HS-27A (cell line): Measurements from ENCODE around the gene WDR89.
A peak's percentile ranks its signal among the peaks of the same experiment; 100 is the strongest.
"Not testable (repeated sequence)": the region's sequence is repeated elsewhere in the genome, so short reads cannot be mapped to it uniquely, and the experiment has no call there.

Experiments used
- DNase-seq: peaks from one replicate; pipeline ENCODE4 v3.0.0-alpha.2; 2012; ENCODE audit warnings: low read depth, missing footprints

Gene WDR89

DNA sequence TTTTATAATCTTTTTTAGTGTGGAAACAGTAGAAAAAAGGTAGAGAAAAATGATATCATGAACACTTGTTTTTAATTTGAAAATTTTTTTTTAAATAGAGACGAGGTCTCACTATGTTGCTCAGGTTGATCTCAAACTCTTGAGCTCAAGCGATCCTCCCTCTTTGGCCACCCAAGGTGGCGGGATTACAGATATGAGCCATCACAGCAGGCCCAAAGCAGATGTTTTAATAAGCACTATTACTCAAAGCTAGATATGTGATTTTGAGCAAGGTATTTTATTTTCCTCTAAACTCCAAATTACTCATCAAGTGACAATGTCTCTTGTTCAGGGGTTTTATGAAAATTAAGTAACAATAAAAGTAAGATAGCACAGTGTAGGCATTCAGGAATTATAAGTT is 10.7 kb upstream of the WDR89 start:
- no peak for DNase-seq

DNA sequence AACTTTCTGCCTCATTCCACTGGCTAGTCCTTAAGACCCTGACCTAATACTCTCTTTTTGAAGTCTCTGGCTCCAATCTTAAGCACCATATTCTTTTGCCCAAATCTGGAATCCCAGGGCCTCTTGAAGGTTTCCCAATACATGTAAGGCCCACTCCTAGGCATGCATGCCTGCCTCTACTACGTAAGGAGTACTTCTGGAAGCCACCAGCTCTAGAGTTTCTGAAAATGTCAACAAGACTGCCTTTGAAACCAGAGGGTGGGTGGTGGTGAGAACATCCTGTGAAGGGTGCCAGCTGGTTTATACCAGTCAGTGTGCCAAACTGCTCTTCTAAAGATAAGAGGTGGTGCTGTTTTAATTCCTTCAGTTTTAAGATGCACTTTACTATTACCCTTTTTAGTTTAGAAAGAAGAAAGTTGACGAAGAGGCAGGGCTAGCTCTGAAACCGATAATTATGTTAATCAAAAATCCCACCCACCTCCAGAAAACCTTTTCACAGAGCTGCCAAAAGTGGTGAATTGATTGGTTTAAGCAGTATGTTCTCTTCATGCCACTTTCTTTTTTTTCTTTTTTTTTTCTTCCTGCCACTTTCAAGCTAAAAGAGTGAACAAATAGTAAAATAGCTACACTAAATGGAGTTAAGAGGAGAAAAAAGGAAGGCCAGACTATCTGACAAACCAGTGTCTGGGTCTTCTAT is 8.7 kb upstream of the WDR89 start:
- DNase-seq, result no peak

DNA sequence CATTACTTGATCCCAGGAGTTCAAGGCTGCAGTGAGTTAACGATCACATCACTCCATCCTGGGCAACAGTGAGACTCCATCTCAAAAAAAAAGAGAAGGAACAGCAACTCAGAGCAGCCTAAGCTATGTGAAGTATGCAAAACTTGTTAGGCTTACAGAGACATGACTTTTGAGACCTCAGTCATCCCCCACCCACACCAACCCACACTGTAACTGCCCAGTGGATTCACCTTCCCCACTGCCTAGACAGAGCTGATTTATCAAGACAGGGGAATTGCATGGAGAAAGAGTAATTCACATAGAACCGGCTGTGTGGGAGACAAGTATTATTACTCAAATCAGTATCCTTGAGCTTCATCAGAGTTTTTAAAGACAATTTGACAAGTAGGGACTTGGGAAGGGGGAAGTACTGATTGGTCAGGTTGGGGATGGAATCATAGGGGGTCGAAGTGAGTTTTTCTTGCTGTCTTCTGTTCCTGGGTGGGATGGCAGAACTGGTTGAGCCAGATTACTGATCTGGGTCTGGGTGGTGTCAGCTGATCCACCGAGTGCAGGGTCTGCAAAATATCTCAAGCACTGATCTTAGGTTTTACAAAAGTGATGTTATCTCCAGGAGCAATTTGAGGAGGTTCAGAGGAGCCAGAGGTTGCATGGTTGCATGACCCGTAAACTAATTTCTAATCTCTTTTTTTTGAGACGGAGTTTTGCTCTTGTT is 6.2 kb upstream of the WDR89 start:
- no peak for DNase-seq

DNA sequence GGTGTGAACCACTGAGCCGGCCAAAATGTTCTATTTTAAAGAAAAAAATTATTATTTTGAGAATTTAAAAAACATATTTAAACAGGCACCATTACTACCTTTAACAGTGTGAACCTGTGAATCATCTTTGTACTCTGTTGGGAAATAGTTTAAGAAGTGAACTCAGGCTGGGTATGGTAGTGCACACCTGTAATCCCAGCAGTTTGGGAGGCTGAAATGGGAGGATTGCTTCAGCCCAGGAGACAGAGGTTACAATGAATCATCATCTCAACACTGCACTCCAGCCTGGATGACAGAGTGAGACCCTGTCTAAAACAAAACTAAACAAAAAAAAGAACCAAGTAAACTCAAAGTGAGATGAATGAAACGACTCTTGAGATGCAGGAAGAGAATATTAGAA is 3.1 kb upstream of the WDR89 start:
- no peak for DNase-seq

DNA sequence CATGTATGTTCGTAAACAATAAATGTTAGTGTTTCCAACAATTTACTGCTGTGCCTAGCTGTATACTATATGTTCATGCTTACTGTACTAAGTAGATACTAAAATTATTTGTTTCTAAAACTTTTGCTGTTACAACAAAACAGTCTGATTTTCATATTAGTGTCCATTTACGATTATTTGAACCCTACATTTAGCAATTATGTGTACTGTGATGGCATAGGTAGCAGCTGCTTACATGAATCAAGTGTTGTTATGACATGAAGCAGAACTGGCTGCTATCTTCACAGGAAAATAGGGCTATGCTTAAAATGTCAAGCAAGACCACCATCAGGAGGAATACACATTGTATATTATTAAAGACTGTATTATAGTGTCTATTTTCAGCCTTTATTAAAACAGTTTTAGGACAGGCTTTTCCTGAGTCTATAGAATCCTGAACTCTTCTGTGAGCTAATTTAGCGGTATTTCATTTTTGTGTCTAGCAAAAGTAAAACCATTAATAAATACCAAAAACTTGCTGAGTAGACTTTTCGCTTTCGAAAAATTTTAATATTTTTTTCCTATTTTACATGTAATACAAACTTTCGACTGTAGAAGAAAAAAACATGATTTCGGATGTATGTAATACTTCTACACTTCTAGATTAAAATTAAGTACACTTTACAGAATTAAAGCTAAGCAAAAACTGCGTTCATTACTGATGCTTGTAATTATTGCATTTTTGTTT is 1.1 kb upstream of the WDR89 start:
- DNase-seq, result no peak

DNA sequence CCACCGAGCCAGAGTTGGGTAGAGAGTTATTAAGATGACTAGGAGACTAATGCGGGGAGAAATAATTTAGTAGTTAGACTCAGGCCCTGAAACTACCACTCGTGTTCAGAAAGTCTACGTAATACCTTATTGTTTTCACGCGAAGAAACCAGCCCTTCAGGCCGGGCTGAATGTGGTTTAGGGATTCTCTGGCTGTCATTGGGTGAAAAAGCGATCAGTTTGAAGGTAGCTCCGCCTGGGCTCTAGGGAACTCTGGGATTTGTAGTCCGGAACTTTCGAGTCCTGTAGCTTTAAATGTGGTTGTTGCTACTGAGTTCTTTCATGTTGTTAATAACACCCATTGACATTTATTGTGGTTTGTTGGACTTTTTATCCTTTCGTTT is 549 bp upstream of the WDR89 start:
- peak; percentile 90 for DNase-seq

DNA sequence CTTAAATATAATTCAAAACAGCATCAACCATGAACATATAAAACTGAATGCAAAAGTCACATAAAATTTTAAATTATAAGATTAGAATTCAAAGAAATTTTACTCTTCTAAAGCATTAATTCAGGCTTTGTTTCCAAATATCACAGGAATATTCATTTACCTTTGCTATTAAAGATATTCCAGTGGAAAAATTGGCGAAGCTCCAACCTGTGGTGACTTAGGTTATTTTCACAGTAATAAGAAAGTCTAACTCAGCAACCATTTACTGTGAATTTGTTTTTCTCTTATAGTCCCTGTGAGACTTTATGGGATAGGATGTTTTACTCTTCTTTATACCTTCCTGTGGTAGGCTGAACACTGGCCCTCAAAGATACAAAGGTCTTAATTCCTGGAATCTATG is 3.2 kb downstream of the WDR89 start:
- DNase-seq, result no peak

DNA sequence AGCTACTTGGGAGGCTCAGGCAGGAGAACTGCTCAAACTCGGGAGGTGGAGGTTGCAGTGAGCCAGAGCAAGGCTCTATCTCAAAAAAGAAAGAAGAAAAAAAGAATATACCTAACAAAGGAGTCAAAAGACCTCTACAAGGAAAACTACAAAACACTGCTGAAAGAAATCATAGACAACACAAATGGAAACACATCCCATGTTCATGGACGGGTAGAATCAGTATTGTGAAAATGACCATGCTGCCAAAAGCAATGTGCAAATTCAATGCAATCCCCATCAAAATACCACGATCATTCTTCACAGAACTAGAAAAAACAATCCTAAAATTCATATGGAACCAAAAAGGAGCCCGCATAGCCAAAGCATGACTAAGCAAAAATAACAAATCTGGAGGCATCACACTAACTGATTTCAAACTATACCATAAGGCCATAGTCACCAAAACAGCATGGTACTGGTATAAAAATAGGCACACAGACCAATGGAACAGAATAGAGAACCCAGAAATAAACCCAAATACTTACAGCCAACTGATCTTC is 5.5 kb downstream of the WDR89 start:
- not testable (repeated sequence) for DNase-seq

DNA sequence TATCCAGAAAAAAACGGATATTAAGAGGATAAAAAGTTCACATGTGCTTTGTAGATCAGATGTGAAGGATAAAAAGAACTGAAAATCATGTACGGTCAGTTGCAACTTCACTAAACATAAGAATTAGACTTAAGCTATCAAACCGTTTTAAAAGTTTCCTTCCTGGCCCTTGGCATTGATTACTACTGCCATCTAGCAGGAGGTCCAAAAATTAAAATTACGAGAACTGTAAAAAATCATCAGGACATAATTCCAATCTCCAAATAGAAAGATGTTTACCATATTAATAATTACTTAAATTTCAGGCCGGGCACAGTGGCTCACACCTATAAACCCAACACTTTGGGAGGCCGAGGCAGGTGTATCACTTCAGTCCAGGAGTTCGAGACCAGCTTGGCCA is 7.9 kb downstream of the WDR89 start:
- no peak for DNase-seq

DNA sequence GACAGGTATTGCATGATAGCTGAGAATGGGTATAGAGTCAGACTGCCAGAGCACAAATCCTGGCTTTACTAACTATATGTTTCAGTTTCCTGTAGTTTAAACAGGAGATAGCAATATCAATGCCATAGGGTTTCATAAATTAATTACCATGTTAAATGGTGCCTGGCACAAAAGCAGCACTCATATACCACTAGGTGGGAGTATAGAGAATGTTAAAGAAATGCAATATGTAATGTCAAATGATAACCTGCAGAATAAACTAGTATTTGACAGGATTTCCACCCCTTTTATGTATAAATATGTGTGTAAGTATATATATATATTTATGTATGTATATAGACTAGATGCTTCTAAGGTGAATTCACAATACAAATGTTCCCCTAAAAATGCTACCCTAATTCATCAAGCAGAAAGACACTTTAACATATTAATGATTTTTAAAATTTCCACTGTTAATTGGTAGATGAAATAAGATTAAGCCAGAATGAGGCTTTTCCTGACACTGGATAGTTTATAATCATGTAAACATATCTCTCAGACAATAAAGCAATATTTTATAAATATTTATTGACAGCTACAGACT is 8.6 kb downstream of the WDR89 start:
- DNase-seq, result no peak

DNA sequence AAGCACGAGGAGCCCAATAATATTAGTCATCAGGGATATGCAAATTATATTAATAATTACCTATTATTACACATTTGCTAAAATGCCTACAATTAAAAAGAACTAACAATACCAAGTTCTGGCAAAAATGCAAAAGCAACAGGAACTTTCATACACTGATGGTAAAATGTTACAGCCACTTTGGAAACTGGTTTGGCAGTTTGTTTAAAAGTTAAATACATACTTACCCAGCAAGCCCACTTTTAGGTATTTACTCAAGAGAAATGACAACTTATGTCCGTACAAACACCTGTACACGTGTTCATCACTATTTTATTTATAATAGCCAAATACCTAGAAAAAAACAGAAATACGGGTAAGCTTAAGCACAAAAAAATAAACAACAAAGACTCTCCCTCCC is 17.0 kb downstream of the WDR89 start:
- DNase-seq, result no peak

DNA sequence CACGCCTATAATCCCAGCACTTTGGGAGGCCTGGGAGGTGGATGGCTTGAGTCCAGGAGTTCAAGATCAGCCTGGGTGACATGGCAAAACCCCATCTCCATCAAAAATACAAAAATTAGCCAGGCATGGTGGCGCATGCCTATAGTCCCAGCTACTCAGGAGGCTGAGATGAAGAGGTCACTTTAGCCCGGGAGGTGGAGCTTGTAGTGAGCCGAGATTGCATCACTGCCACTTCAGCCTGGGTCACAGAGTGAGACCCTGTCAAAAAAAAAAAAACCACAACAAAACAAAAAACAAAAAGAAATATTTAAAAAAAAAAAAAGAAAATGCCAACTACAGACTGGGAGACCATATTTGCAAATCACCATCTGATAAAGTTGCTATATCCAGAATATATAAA is 17.5 kb downstream of the WDR89 start:
- no peak for DNase-seq

DNA sequence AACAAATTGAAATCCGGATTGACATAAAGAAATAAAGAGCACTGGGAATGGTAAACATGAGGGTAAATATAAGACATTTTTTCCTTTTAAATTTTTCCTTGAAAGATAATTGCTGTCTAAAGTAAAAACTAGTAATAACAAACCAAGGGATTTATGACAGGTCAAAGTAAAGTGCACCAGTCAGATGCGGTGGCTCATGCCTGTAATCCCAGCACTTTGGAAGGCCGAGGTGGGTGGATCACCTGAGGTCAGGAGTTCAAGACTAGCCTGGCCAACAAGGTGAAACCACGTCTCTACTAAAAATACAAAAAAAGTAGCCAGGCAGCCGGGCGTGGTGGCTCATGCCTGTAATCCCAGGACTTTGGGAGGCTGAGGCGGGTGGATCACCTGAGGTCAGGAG is 19.7 kb downstream of the WDR89 start:
- DNase-seq, result not testable (repeated sequence)

DNA sequence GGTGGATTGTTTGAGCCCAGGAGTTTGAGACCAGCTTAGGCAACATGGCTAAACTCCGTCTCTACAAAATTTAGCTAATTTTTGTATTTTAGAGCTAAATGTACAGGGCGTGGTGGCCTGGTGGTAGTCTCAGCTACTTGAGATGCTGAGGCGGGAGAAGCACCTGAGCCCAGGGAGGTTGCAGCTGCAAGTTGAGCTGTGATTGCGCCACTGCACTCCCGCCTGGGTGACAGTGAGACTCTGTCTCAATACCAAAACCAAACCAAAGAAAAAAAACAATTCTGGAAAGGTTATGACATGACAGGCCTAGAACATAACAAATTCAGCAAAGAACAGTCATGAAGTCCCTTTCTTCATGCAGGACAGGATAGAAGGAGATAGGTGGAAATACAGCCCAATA is 25.7 kb downstream of the WDR89 start:
- no peak for DNase-seq

DNA sequence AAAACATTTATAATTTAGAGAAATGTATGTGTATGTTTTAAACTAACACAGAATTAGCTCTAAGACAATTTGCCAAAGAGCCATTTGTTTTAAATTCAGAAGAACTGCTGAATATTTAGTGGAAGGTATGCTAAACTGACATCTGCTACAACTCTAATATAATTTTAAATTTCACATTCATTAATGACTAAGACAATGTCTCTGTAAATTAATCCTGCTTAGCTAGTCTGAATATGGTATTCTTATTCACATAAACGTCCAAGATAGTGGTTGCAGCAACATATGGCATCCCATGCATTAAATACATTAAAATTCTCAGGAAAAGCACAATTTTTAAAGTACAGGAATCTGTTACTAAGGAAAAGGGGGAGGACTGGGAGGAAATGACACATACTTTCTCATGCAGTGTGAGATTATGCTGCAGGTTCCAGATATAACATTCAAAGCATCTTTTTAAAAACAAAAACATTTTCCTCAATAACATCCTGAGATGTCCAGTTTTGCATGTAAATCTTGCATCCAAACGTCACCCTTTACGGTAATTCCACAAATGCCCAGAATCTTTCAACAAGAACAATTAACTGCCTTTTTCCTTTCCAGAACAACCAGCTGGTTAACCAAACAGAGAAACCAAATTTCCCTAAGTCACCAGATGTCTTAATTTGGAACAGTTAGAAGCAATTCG is 26.9 kb downstream of the WDR89 start:
- DNase-seq, result no peak

DNA sequence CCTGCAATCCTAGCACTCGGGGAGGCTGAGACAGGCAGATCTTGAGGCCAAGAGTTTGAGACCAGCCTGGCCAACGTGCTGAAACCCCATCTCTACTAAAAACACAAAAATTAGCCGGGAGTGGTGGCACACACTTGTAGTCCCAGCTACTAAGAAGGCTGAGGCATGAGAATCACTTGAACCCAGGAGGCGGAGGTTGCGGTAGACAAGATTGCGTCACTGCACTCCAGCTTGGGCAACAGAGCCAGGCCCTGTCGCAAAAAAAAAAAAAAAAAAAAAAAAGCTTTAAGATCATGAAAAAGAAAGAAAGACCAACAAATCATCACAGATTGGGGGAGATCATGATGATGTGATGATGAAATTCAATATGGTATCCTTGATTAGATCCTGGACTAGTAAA is 30.6 kb downstream of the WDR89 start:
- no peak for DNase-seq

DNA sequence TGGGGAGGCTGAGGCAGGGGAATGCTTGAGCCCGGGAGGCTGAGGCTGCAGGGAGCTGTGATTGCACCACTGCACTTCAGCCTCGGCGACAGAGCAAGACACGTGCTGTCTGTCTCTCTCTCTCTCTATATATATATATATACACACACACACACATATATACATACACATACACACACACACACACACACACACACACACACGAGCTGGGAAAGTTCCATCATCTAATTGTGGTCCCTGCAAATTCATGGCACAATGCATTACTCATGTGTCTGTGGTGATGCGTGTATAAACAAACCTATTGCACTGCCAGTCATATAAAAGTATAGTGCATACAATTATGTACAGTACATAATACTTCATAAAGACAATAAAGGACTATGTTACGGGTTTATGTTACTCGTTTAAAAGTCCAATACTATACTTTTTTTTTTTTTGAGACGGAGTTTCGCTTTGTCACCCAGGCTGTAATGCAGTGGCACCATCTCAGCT is 36.6 kb downstream of the WDR89 start:
- no peak for DNase-seq

DNA sequence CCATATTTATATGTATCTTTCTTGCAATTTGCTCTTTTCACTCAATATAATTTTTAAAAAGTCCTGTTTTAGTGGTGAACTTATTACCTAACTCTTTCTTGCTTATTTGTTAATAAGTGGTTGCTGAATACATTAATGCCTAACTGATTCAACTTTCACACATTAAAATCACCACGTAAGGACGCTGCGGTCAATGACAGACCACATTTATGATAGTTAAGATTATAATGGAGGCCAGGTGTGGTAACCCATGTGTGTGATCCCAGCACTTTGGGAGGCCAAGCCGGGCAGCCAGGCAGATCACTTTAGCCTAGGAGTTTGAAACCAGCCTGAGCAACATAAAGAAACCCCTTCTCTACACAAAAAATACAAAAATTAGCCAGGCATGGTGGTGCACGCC is 37.0 kb downstream of the WDR89 start:
- no peak for DNase-seq

DNA sequence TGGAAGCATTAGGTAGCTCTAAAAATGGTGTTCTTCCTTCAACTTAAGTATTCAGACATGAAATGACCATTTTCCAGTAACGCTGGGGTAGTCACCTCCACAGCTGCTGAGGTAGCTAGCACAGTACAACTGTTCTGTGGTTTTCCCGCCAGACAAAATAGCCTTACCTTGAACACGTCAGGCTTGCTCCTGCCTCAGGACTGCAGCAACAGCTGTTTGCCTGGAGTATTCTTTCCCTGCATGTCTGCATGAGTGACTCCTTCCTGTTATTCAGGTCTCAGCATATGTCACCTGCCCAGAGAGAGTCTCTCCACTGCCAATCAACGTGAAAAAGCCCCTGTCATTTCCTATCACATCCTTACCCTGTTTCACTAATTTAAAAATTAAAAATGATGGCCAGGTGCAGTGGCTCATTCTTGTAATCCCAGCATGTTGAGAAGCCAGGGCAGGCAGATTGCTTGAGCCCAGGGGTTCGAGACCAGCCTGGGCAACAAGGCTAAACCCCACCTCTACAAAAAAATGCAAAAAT is 37.9 kb downstream of the WDR89 start:
- DNase-seq, result no peak

DNA sequence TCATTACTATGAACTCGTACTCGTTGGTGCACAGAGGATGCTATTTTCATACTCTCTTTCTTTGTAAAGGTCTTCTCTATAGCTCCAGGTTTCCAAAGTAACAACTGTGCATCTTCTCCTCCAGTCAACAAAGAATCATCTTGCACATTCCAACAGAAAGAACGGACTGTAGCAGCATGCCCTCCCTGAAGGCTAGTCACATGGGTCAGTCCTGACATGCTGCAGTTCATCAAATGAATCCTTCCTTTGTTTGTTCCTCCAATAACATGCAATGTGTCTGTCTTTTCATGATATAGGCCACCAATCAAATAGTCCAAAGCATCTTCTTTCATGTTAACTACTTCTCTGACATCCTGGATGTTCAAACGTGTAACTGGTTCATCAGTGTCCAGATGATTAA is 42.9 kb downstream of the WDR89 start:
- DNase-seq, result no peak

DNA sequence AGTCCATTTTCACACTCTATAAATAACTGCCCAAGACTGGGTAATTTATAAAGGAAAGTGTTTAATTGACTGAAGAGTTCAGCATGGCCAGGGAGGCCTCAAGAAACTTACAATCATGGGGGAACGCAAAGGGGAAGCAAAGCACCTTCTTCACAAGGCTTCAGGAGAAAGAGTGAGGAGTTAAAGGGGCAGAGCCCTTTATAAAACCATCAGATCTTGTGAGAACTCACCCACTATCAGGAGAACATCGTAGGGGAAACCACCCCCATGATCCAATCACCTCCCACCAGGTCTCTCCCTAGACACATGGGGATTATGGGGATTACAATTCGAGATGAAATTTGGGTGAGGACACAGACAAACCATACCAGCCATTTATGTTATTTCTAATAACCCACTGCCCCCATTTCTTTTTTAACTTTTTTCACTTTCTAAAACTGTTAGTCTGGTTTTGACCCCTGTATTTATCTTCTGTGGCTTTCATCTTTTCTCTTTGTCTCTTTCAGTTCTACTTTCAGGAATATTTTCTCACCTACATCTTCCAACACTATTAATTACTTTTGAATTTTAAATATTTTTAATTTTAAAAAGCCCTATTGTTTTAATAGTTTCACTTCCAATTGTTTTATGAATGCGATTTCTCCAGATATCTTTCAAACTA is 44.5 kb downstream of the WDR89 start:
- DNase-seq, result no peak
